H1 (cell line): ENCODE results near the gene CIDEA. TPM values are rescaled to one million over a fixed set of nuclear protein-coding genes. Genes with fewer than 3 reads are reported as not detected.

Source experiments
- CTCF ChIA-PET: fragments of 300-600 bp; sonication (Branson Sonifier 250); formaldehyde crosslinking; loops from one replicate; lab custom pipeline; 2021; ENCODE audit not compliant: partially characterized antibody; lab: Charles Lee
- POLR2A ChIA-PET: fragments of 300-600 bp; sonication (Branson Sonifier 250); formaldehyde crosslinking; loops from one replicate; lab custom pipeline; 2021; ENCODE audit warnings: inconsistent platforms; ENCODE audit not compliant: partially characterized antibody; lab: Charles Lee
- DNase-seq, 2 experiments: peaks; one replicate each; pipeline versions ENCODE4 v3.0.0 to v3.0.0-alpha.2; 2010 to 2022; ENCODE audit warnings: low spot score in 2 of 2, low read depth in 1 of 2, mixed read lengths in 1 of 2
- FAIRE-seq: peaks from 2 replicates; lab custom pipeline; 2011; peaks lifted over from hg19 to GRCh38; lab: Jason Lieb, UNC
- H2AFZ ChIP-seq: 2 replicates; pipeline ENCODE4 v1.8.1; 2012; ENCODE audit warnings: low read length, inconsistent platforms
- H2AK5ac ChIP-seq: 2 replicates; pipeline ENCODE4 v1.6.1; 2013; ENCODE audit warnings: low read depth, low read length
- H2BK120ac ChIP-seq: replicated peaks from 2 replicates; pipeline ENCODE3; 2013; ENCODE audit warnings: low read depth, low read length, inconsistent platforms
- H2BK12ac ChIP-seq: 2 replicates; pipeline ENCODE4 v1.6.1; 2013; ENCODE audit warnings: low read depth, low read length
- H2BK15ac ChIP-seq: 2 replicates; pipeline ENCODE4 v1.6.1; 2013; ENCODE audit warnings: low read length
- H2BK20ac ChIP-seq: 2 replicates; pipeline ENCODE4 v1.6.1; 2013; ENCODE audit warnings: low read length
- H2BK5ac ChIP-seq: 2 replicates; pipeline ENCODE4 v1.6.1; 2013; ENCODE audit warnings: low read depth, low read length
- H3K14ac ChIP-seq: 2 replicates; pipeline ENCODE4 v1.6.1; 2013; ENCODE audit warnings: inconsistent platforms; ENCODE audit not compliant: insufficient read length
- H3K18ac ChIP-seq: 2 replicates; pipeline ENCODE4 v1.6.1; 2013; ENCODE audit warnings: low read length; ENCODE audit errors: extremely low read depth
- H3K23ac ChIP-seq: 2 replicates; pipeline ENCODE4 v1.6.1; 2013; ENCODE audit warnings: inconsistent platforms; ENCODE audit not compliant: insufficient read length
- H3K23me2 ChIP-seq: 2 replicates; pipeline ENCODE4 v1.6.1; 2013; ENCODE audit warnings: low read depth, low read length
- H3K27ac ChIP-seq: 2 replicates; pipeline ENCODE4 v1.6.1; 2011; ENCODE audit warnings: low read depth, low read length, inconsistent platforms
- H3K27me3 ChIP-seq, 4 experiments: replicated peaks in 1 of 4; 1 replicate in 1 of 4; 2 replicates in 3 of 4; pipeline versions ENCODE4 v1.6.1 to v1.8.1; 2011 to 2013; ENCODE audit warnings: low read length in 3 of 4, mild to moderate bottlenecking in 3 of 4, inconsistent platforms in 2 of 4, mixed read lengths in 2 of 4, moderate library complexity in 1 of 4; ENCODE audit not compliant: control insufficient read depth in 3 of 4, insufficient read depth in 3 of 4; ENCODE audit errors: extremely low read depth in 1 of 4
- H3K36me3 ChIP-seq, 4 experiments: 2 replicates each; pipeline versions ENCODE4 v1.6.1 to v1.8.1; 2011 to 2013; ENCODE audit warnings: mild to moderate bottlenecking in 4 of 4, low read length in 3 of 4, moderate library complexity in 2 of 4, control low read depth in 1 of 4, inconsistent platforms in 1 of 4; ENCODE audit not compliant: insufficient read depth in 4 of 4, control insufficient read depth in 2 of 4
- H3K4ac ChIP-seq: replicated peaks from 2 replicates; pipeline ENCODE3; 2013; ENCODE audit warnings: low read length, low read depth, mixed read lengths, inconsistent platforms; ENCODE audit not compliant: insufficient read length
- H3K4me1 ChIP-seq, 4 experiments: replicated peaks in 1 of 4; 1 replicate in 1 of 4; 2 replicates in 3 of 4; pipeline versions ENCODE4 v1.6.1 to v1.8.1; 2011 to 2013; ENCODE audit warnings: low read length in 3 of 4, inconsistent platforms in 2 of 4, mixed read lengths in 1 of 4; ENCODE audit not compliant: insufficient read depth in 4 of 4, control insufficient read depth in 3 of 4
- H3K4me2 ChIP-seq, 2 experiments: 2 replicates each; pipeline versions ENCODE4 v1.6.1 to v1.8.1; 2011 to 2013; ENCODE audit warnings: low read depth in 2 of 2, low read length in 2 of 2, control low read depth in 1 of 2, inconsistent platforms in 1 of 2, mild to moderate bottlenecking in 1 of 2; ENCODE audit not compliant: insufficient read depth in 1 of 2
- H3K4me3 ChIP-seq, 4 experiments: fragments of 200-600, 300-600 bp in 1 of 4; sonication (generic), shearing (Covaris generic), sonication (Bioruptor Twin) in 1 of 4; 2 replicates each; pipeline versions ENCODE4 v1.5.1 to v1.8.1; 2011 to 2016; ENCODE audit warnings: low read length in 4 of 4, low read depth in 3 of 4, control low read depth in 2 of 4, inconsistent platforms in 2 of 4, mild to moderate bottlenecking in 2 of 4, mixed read lengths in 1 of 4, moderate library complexity in 1 of 4; ENCODE audit not compliant: insufficient read depth in 2 of 4; ENCODE audit errors: extremely low read depth in 1 of 4
- H3K56ac ChIP-seq: replicated peaks from 2 replicates; pipeline ENCODE3; 2013; ENCODE audit warnings: low read depth, mild to moderate bottlenecking, mixed read lengths, low read length, inconsistent platforms; ENCODE audit not compliant: insufficient read length
- H3K79me1 ChIP-seq: 2 replicates; pipeline ENCODE4 v1.6.1; 2013; ENCODE audit warnings: low read depth, low read length, control low read depth
- H3K79me2 ChIP-seq, 2 experiments: 2 replicates each; pipeline versions ENCODE4 v1.6.1 to v1.8.1; 2012 to 2013; ENCODE audit warnings: low read length in 2 of 2, mild to moderate bottlenecking in 2 of 2, inconsistent platforms in 1 of 2; ENCODE audit not compliant: insufficient read depth in 2 of 2, control insufficient read depth in 1 of 2
- H3K9ac ChIP-seq, 4 experiments: replicated peaks in 1 of 4; 1 replicate in 1 of 4; 2 replicates in 3 of 4; pipeline versions ENCODE4 v1.6.1 to v1.8.1; 2011 to 2013; ENCODE audit warnings: low read depth in 3 of 4, low read length in 3 of 4, control low read depth in 2 of 4, mild to moderate bottlenecking in 2 of 4, moderate library complexity in 2 of 4, inconsistent platforms in 1 of 4; ENCODE audit errors: extremely low read depth in 1 of 4
- H3K9me3 ChIP-seq, 2 experiments: 2 replicates each; pipeline versions ENCODE4 v1.6.1 to v1.8.1; 2012 to 2013; ENCODE audit warnings: mild to moderate bottlenecking in 2 of 2, moderate library complexity in 2 of 2, control low read depth in 1 of 2, inconsistent platforms in 1 of 2, low read depth in 1 of 2, low read length in 1 of 2, mixed read lengths in 1 of 2; ENCODE audit not compliant: insufficient read depth in 2 of 2
- H4K20me1 ChIP-seq, 2 experiments: replicated peaks in 1 of 2; 2 replicates each; pipeline versions ENCODE3 to v1.8.1; 2011 to 2013; ENCODE audit warnings: inconsistent platforms in 2 of 2, low read length in 2 of 2, mild to moderate bottlenecking in 1 of 2; ENCODE audit not compliant: insufficient read depth in 2 of 2, control insufficient read depth in 1 of 2
- H4K5ac ChIP-seq: 2 replicates; pipeline ENCODE4 v1.6.1; 2013; ENCODE audit warnings: low read length, low read depth, mixed read lengths, inconsistent platforms; ENCODE audit not compliant: insufficient read length
- H4K8ac ChIP-seq: 2 replicates; pipeline ENCODE4 v1.8.0; 2013; ENCODE audit warnings: mild to moderate bottlenecking, moderate library complexity, low read length, inconsistent platforms; ENCODE audit not compliant: insufficient read depth; ENCODE audit errors: extremely low read depth
- H4K91ac ChIP-seq: replicated peaks from 2 replicates; pipeline ENCODE3; 2013; ENCODE audit warnings: low read length, mixed read lengths, inconsistent platforms; ENCODE audit not compliant: insufficient read length
- CBX8 ChIP-seq: fragments of 300-800, 300-1000 bp; sonication (generic); IDR thresholded peaks from 2 replicates; pipeline ENCODE4 v1.7.1; 2016; ENCODE audit warnings: low read depth, low read length, borderline replicate concordance
- EGR1 ChIP-seq: IDR thresholded peaks from 2 replicates; pipeline ENCODE4 v1.6.1; 2011; ENCODE audit warnings: low read depth, low read length, borderline replicate concordance
- KDM5A ChIP-seq: fragments of 200-600 bp; IDR thresholded peaks from 2 replicates; pipeline ENCODE4 v1.7.1; 2012; ENCODE audit warnings: mild to moderate bottlenecking, low read length, inconsistent platforms, mixed read lengths
- POLR2A ChIP-seq, 2 experiments: IDR thresholded peaks; 1 replicate in 1 of 2; 2 replicates in 1 of 2; pipeline ENCODE4 v1.6.1; 2011; ENCODE audit warnings: low read depth in 2 of 2, low read length in 2 of 2, mild to moderate bottlenecking in 2 of 2; ENCODE audit errors: control extremely low read depth in 1 of 2
- POLR2AphosphoS5 ChIP-seq: IDR thresholded peaks from 2 replicates; pipeline ENCODE4 v1.6.1; 2011; ENCODE audit warnings: low read depth, low read length
- RXRA ChIP-seq: IDR thresholded peaks from 2 replicates; pipeline ENCODE4 v1.6.1; 2011; ENCODE audit warnings: low read depth, mild to moderate bottlenecking, low read length, moderate library complexity; ENCODE audit not compliant: insufficient read depth
- SIN3A ChIP-seq, 2 experiments: IDR thresholded peaks in 1 of 2; conservative IDR thresholded peaks in 1 of 2; 2 replicates each; pipeline ENCODE4 v1.6.1; 2011 to 2012; ENCODE audit warnings: low read length in 2 of 2, improper control_type of control experiment in 1 of 2, low read depth in 1 of 2, mild to moderate bottlenecking in 1 of 2
- SP1 ChIP-seq: IDR thresholded peaks from 2 replicates; pipeline ENCODE4 v1.6.1; 2011; ENCODE audit warnings: low read depth, low read length
- TAF1 ChIP-seq: IDR thresholded peaks from 2 replicates; pipeline ENCODE4 v1.6.1; 2011; ENCODE audit warnings: mild to moderate bottlenecking, low read depth, low read length
- ZNF274 ChIP-seq: IDR thresholded peaks from 2 replicates; pipeline ENCODE4 v1.7.0; 2012; ENCODE audit warnings: low read length, borderline replicate concordance; ENCODE audit errors: extremely low read depth
- WGBS, 2 experiments: shearing (Covaris generic) in 1 of 2; methylation state at CpG; one replicate each; pipeline versions ENCODE4 v1.1.6 to v1.1.7; 2013 to 2015; ENCODE audit warnings: low lambda C conversion rate in 2 of 2, mixed read lengths in 2 of 2, inconsistent platforms in 1 of 2, low coverage in 1 of 2, missing lambda C conversion rate in 1 of 2; ENCODE audit not compliant: insufficient replicate concordance in 2 of 2, insufficient coverage in 1 of 2, insufficient read length in 1 of 2; ENCODE audit errors: extremely low coverage in 1 of 2, missing lambda C conversion rate in 1 of 2; 5-methylcytosine and 5-hydroxymethylcytosine counted together
- polyA plus RNA-seq, 7 experiments: library from polyadenylated mRNA; depleted of rRNA in 3 of 7; stranded (reverse) in 5 of 7; unstranded in 2 of 7; fragments of >200 nt in 5 of 7; fragments of 200-250 nt in 2 of 7; gene quantifications; 1 replicate in 5 of 7; 2 replicates in 1 of 7; 4 replicates in 1 of 7; pipeline versions ENCODE4 v1.2.1 to v1.2.3, GENCODE V29; 2011 to 2013; ENCODE audit warnings: missing spikeins in 2 of 7, mixed read lengths in 2 of 7
- total RNA-seq: library from RNA; stranded (reverse); fragmentation: NEBNext Ultra II Directional; extraction: Animal tissue kit (Norgen Biotek cat#: 25700); gene quantifications from 2 replicates; pipeline ENCODE4 v1.2.1, GENCODE V29; 2021
- TF ChIP-seq, protein P1 (sequence below): IDR thresholded peaks from 2 replicates; pipeline ENCODE4 v1.6.1; 2012; ENCODE audit warnings: inconsistent platforms
- TF ChIP-seq, protein P2 (sequence below): IDR thresholded peaks from 2 replicates; pipeline ENCODE4 v1.6.1; 2012; ENCODE audit warnings: low read length, inconsistent platforms

Gene CIDEA
- total and polyA plus RNA-seq, 2 of the 8 experiments (the other 6 are each of a cell fraction or from before 2014, with no cell fraction given) = not detected

DNA sequence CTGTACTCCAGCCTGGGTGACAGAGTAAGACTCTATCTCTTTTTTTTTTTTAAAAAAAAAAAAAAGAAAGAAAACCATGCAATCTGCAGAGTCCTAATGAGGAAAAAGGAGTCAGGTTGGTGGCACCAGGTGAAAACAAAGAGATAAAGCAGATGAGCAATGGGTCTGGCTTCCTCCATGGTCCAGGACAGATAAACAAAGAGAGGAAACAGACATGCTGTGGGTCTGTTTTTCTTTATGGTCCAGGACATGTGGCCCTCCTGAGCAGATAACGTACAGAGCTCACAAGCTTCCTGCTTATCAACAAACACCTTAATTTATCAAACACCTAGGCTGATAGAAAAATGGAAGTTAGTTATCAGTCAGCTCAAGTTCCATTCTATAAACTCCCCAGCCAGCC lies 29.5 kb downstream of the CIDEA start:
- FAIRE-seq = no peak
- ChIA-PET CTCF (interaction anchor here (0.6 to 3.5 kb wide), 23 partner anchors 11 to 376 kb away, joined by 3 to 21 read pairs (median 5); partner anchors contain the start of genes AFG3L2 and TUBB6), POLR2A (interaction anchor here (1.5 to 7.1 kb wide), 4 partner anchors 25 to 52 kb away, joined by 3 to 49 read pairs (median 13); partner anchors contain the start of gene TUBB6)
- no peaks in the 10 kb centered on the region for H3K79me2 ChIP-seq
- H4K8ac ChIP-seq = no peak overlapping the region
- H4K20me1 ChIP-seq = no peaks in the 10 kb centered on the region
- no peak overlapping the region for H3K4me2 ChIP-seq
- H4K91ac ChIP-seq = no peak overlapping the region
- peaks cover 0 to 12% (median 10%) of the 10 kb centered on the region in 4 experiments; a peak in 6 of 7 replicates for H3K4me1 ChIP-seq
- H3K18ac ChIP-seq = no peak overlapping the region
- H3K56ac ChIP-seq = no peak overlapping the region
- no peak overlapping the region for H2BK15ac ChIP-seq
- no peak overlapping the region for H2BK120ac ChIP-seq
- H3K4me3 ChIP-seq = no peak overlapping the region
- no peak overlapping the region for H3K9ac ChIP-seq
- no peak overlapping the region for H3K27ac ChIP-seq
- no peaks in the 10 kb centered on the region for H3K79me1 ChIP-seq
- H3K23me2 ChIP-seq = peaks cover 13% of the 10 kb centered on the region
- peaks cover 2 to 28% (median 17%) of the 10 kb centered on the region in 4 experiments; a peak in 6 of 7 replicates for H3K27me3 ChIP-seq
- DNase-seq = no peak
- H2BK12ac ChIP-seq = no peak overlapping the region
- H3K14ac ChIP-seq = no peak overlapping the region
- H4K5ac ChIP-seq = no peak overlapping the region
- H2AK5ac ChIP-seq = no peak overlapping the region
- H3K4ac ChIP-seq = no peak overlapping the region
- no peak overlapping the region for H2BK5ac ChIP-seq
- H3K36me3 ChIP-seq = no peaks in the 10 kb centered on the region
- 80% methylated on average over 1 of the region's 1 CpG; no CpG with 5 or more reads in 1 of the 2 experiments for WGBS, 2 experiments
- no peak overlapping the region for H2AFZ ChIP-seq
- TF ChIP-seq RXRA (no peak), CBX8 (no peak), TAF1 (no peak), ZNF274 (no peak), EGR1 (no peak), POLR2A (IDR thresholded peaks at IDR 0.05; ENCODE audit: control extremely low read depth in 1 of 2, low read depth in 2 of 2, low read length in 2 of 2) (no peak), SIN3A (conservative IDR thresholded peaks at IDR 0.05 in 1 of 2, IDR thresholded peaks at IDR 0.05 in 1 of 2; ENCODE audit: low read depth in 1 of 2, low read length in 2 of 2) (no peak), POLR2AphosphoS5 (no peak), KDM5A (no peak), SP1 (no peak)
- TF ChIP-seq, protein P1, sequence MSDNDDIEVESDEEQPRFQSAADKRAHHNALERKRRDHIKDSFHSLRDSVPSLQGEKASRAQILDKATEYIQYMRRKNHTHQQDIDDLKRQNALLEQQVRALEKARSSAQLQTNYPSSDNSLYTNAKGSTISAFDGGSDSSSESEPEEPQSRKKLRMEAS = no peak
- TF ChIP-seq, protein P2, sequence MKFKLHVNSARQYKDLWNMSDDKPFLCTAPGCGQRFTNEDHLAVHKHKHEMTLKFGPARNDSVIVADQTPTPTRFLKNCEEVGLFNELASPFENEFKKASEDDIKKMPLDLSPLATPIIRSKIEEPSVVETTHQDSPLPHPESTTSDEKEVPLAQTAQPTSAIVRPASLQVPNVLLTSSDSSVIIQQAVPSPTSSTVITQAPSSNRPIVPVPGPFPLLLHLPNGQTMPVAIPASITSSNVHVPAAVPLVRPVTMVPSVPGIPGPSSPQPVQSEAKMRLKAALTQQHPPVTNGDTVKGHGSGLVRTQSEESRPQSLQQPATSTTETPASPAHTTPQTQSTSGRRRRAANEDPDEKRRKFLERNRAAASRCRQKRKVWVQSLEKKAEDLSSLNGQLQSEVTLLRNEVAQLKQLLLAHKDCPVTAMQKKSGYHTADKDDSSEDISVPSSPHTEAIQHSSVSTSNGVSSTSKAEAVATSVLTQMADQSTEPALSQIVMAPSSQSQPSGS = no peak
- H3K23ac ChIP-seq = no peak overlapping the region
- no peaks in the 10 kb centered on the region for H3K9me3 ChIP-seq
- no peak overlapping the region for H2BK20ac ChIP-seq
